Skeletal muscle tissue (tissue), 4 donors: Measurements from ENCODE around the gene NKD2. TPM values are rescaled to one million over a fixed set of nuclear protein-coding genes. Genes with fewer than 3 reads are reported as not detected.
A peak's percentile ranks its signal among the peaks of the same experiment; 100 is the strongest.

Experiments
- H3K27ac ChIP-seq: one replicate; pipeline ENCODE4 v1.7.0; 2013; ENCODE audit warnings: mild to moderate bottlenecking, low read depth, low read length, inconsistent platforms
- H3K27me3 ChIP-seq, 3 donors: one replicate each; pipeline ENCODE4 v1.7.0; 2013; ENCODE audit warnings: low read length in 3 of 3; ENCODE audit not compliant: control insufficient read depth in 3 of 3, insufficient read depth in 3 of 3
- H3K36me3 ChIP-seq, 3 donors: one replicate each; pipeline ENCODE4 v1.7.0; 2013; ENCODE audit warnings: low read length in 3 of 3; ENCODE audit not compliant: control insufficient read depth in 3 of 3, insufficient read depth in 3 of 3
- H3K4me1 ChIP-seq, 3 donors: one replicate each; pipeline ENCODE4 v1.7.0; 2013; ENCODE audit warnings: low read length in 3 of 3, mild to moderate bottlenecking in 3 of 3; ENCODE audit not compliant: control insufficient read depth in 3 of 3, insufficient read depth in 3 of 3
- H3K4me3 ChIP-seq, 3 donors: one replicate each; pipeline ENCODE4 v1.7.0; 2013; ENCODE audit warnings: low read length in 3 of 3
- H3K9ac ChIP-seq, 3 donors: one replicate each; pipeline ENCODE4 v1.7.0; 2013; ENCODE audit warnings: low read length in 3 of 3, mild to moderate bottlenecking in 3 of 3, moderate library complexity in 2 of 3, low read depth in 1 of 3
- H3K9me3 ChIP-seq, 3 donors: one replicate each; pipeline ENCODE4 v1.7.0; 2013; ENCODE audit warnings: low read length in 3 of 3; ENCODE audit not compliant: control insufficient read depth in 3 of 3
- total RNA-seq: library from RNA; depleted of rRNA; stranded (reverse); fragments of >200 nt; gene quantifications from one replicate; pipeline ENCODE4 v1.2.3, GENCODE V29; 2014
- donor health status: Osteomylitis.

The NKD2 gene
- total RNA-seq, 1 donor from 2014 or later, result 1.6 TPM

DNA sequence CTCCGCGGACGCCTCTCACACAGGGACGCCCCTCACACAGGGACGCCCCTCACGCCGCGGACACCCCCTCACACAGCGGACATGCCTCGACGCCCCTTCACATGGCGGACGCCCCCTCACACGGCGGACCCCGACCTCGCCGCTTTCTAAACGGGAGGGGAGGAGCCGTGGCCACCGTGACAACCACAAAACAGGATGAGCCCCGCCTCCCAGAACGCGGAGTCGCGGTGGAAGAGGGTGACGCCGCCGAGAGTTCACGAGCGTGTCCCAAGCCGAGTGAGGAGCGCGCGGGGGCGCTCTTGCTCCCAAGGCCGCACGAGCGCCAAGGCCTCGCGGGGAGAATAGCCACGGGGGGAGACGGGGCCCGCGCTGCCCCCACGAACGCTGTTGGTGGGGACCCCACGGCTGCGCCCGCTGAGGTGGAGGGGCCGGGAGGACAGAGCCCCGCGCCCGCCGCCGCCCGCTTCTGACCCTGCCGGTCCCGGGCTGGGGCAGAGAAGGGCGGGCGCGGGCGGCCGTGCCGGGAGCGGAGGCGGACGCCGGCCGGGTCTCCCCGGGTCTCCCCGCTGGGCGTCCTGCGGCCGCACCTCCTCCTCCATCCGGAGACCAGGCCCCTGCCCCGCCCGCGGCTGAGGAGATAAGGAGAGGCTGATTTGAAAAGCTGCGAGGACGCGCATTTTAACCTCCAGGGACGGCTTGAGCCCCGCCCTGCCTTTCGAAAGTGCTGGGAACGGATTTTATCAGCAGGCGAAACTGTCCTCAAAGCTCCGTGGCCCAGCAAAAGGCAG lies 3.9 kb upstream of the NKD2 start:
- peak overlapping the region in 2 of 3 donors; percentile 50 to 60 for H3K9ac ChIP-seq
- H3K9me3 ChIP-seq, result no peaks in the 10 kb centered on the region
- peaks cover 52 to 57% (median 56%) of the 10 kb centered on the region in 3 donors for H3K27me3 ChIP-seq
- no peaks in the 10 kb centered on the region for H3K36me3 ChIP-seq
- H3K4me3 ChIP-seq, result peak overlapping the region; percentile 30 to 61 (median 51)
- peaks cover 12 to 20% (median 15%) of the 10 kb centered on the region in 3 donors for H3K4me1 ChIP-seq
- H3K27ac ChIP-seq, result peak overlapping the region; percentile 7

DNA sequence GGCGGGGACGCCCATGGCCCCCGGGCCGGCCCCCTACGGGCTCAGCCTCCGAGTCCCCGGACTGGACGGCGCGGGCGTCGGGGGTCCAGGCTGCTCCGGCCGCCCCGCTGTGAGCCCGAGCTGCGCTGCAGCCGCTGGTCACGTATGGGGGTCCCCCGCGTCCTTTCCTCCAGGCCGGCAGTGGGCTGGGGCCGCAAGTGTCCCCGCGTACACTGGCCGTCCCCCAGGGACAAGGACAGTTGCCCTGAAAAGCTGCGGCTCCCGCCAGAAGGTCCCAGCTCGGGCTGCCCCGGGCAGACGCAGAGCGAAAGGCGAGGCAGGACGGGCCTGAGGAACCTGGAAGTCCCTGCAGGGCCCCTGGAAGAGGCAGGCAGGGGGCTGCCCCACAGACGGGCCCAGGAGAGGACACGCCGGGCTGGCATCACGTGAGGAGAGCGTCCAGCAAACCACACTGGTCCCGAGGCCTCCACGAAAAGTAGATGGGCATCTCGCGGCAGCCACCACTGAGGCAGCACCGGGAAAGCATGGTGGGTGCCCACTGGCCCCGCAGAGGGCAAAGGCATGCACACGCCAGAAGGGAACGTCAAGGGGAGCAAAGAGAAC lies 3.3 kb upstream of the NKD2 start:
- H3K27me3 ChIP-seq, result peaks cover 59 to 63% (median 59%) of the 10 kb centered on the region in 3 donors
- no peak overlapping the region for H3K27ac ChIP-seq
- peaks cover 15 to 23% (median 18%) of the 10 kb centered on the region in 3 donors for H3K4me1 ChIP-seq
- H3K36me3 ChIP-seq, result no peaks in the 10 kb centered on the region
- peak overlapping the region in 1 of 3 donors; percentile 41 for H3K4me3 ChIP-seq
- no peaks in the 10 kb centered on the region for H3K9me3 ChIP-seq
- H3K9ac ChIP-seq, result peak overlapping the region in 1 of 3 donors; percentile 60

DNA sequence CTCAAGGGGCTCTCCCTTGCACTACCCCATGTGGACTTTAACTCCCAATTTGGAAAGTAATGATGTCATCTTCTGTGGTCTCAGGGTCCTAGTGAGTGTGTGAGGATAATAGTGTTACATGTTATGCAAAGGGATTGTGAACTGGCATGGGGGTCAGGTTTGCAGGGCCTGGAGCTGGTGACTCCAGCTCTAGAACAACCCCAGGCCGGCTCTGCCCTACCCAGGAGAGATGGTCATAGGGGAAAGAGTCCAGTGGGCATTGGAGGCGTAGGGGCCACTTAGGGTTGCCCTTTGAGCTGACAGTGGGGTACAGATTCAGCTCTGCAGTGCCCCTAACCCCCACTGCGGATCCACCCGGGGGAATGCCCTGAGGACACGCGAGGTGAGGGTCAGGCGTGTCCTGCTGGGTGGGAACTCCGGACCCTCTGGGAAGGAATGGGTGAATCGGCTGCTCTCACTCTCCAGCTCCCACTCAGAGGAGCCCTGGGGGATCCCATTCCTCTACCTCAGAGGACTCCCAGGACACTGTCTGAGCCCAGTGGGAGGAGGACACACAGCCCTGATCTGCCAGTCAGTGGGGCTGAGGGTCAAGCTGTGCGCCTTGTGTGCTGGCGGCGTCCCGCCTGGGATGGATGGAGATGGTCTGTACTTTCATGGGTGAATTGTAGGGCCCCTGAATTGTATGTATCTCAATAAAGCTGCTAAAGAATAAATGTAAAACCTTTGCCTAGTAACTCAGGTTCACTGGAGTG lies 2.5 kb upstream of the NKD2 start:
- Histone ChIP-seq H3K36me3 (no peaks in the 10 kb centered on the region), H3K27me3 (peaks cover 63 to 65% (median 64%) of the 10 kb centered on the region in 3 donors), H3K4me1 (peaks cover 15 to 26% (median 18%) of the 10 kb centered on the region in 3 donors), H3K4me3 (no peak overlapping the region), H3K27ac (no peak overlapping the region), H3K9me3 (no peaks in the 10 kb centered on the region), H3K9ac (no peak overlapping the region)

DNA sequence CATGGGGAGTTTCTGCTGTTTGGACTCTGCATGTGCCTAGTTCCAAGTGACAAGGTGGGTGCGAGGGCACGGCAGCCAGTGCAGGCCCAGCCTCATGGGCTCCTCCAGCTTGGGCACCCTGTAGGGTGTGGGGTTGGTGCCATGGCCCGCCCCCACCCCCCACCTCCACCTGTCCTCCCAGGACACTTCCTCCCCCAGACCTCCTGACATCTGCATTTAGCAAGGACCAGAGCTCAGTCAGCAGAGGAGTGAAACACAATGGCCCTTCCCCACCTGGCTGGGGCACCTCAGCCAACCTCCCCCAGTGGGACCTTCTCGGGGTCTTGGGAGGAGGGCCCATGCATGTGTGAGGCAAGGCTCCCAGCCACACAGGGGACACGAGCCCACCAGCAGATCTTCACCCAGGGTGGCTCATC lies 1.9 kb upstream of the NKD2 start:
- H3K9me3 ChIP-seq, result no peaks in the 10 kb centered on the region
- H3K4me1 ChIP-seq, result peaks cover 15 to 26% (median 18%) of the 10 kb centered on the region in 3 donors
- no peaks in the 10 kb centered on the region for H3K36me3 ChIP-seq
- H3K27me3 ChIP-seq, result peaks cover 65 to 71% (median 67%) of the 10 kb centered on the region in 3 donors
- no peak overlapping the region for H3K9ac ChIP-seq
- H3K27ac ChIP-seq, result no peak overlapping the region
- no peak overlapping the region for H3K4me3 ChIP-seq

DNA sequence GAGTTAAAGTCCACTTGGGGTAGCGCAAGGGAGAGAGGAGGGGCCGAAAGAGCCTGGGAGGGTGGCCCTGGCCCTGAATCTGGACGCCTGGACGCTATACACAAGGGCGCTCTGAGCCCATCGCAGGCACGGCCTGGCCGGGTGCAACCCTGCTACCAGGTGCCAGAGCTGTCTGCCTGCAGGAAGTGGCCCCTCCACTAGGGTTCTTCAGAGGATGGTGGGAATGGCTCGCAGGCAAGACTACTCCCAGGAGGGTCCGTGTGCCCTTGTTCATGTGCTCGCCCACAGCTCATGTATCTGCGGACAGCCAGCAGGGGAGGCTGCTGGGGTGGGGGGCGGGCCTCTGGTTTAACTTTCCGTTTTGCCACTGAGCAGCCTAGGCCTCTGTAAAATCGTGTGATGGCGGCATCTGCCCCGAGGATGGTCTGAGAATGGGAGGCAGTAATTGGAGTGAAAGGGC lies 1.4 kb upstream of the NKD2 start:
- Histone ChIP-seq H3K9me3 (no peaks in the 10 kb centered on the region), H3K4me3 (no peak overlapping the region), H3K27ac (no peak overlapping the region), H3K27me3 (peaks cover 66 to 77% (median 72%) of the 10 kb centered on the region in 3 donors), H3K4me1 (peaks cover 15 to 26% (median 18%) of the 10 kb centered on the region in 3 donors), H3K9ac (no peak overlapping the region), H3K36me3 (no peaks in the 10 kb centered on the region)

DNA sequence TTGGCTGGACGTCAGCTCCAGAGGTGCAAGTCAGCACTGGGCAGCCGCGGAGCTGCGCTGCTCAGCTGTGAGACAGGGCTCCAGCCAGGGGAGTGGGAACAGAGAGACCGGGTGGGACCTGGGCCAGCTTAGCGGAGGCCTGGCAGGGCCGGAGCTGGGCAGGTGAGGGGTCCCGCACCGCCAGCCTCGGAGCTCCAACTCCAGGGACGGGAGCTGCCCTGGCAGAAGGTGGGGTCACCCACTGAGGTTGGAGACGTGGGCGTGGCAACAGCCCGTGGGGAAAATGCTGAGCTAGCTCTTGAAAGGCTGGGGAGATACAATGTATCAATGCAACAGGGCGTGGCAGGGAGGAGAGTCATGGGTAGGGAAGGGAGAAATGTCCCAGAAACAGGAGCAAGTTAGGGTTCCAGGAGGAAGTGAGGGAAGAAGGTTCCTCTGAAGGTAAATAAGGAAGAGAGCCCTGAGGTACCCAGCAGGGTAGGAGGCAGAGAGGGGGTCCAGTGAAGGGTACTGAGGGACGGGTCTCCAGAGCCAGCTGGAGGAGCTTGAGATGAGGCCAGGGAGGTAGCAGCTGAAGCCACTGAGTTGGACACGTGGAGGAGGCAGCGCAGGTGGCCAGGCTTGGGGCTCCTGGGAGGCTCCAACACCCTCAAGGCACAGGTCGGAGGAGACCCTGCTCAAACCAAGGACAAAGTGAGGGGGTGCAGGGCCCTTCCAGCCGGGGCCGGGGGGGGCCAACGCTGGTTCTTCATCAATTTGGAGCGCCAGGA lies 736 bp upstream of the NKD2 start:
- Histone ChIP-seq H3K27me3 (peaks cover 69 to 79% (median 74%) of the 10 kb centered on the region in 3 donors), H3K4me1 (peaks cover 15 to 26% (median 18%) of the 10 kb centered on the region in 3 donors), H3K9me3 (no peaks in the 10 kb centered on the region), H3K9ac (no peak overlapping the region), H3K36me3 (no peaks in the 10 kb centered on the region), H3K27ac (no peak overlapping the region), H3K4me3 (no peak overlapping the region)

DNA sequence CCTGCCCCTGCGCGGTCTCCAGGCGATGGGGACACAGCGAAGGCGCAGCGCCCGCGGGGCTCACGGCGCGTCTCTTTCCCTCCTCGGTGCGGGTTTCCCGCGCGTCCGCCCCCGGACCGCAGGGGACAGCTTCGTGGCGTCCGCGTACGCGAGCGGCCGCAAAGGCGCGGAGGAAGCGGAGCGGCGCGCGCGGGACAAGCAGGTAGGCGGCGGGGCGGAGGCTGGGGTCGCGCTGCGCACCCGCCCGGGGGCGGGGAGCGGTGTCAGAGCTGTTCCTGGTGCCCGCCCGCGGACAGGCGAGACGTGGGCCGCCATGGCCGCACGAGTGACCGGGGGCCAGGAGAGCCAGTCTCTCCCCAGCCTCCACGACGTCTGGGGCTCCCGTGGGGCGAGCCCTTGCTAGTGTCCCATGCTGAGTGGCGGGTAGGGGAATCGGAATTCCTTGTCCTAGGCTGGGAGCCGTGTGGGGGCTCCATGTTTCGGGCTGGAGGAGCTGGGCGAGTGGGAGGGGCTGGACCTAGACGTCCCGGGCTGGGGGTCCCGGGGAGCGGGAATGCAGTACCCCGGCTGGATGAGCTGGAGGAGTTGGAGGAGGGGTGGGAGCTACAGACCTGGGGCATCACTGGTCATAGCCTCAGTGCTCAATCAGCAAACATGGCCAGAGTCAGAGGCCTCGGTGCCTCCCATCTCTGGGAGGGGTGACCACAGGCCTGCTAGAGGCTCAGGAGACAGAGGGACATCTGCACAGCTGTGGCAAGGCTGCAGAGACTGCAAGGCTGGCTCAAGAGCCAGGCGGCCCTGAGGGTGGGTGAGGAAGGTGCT lies 968 bp downstream of the NKD2 start:
- Histone ChIP-seq H3K27me3 (peaks cover 65 to 74% (median 67%) of the 10 kb centered on the region in 3 donors), H3K4me1 (peaks cover 8 to 16% (median 8%) of the 10 kb centered on the region in 3 donors), H3K9me3 (no peaks in the 10 kb centered on the region), H3K4me3 (peak overlapping the region in 1 of 3 donors; percentile 13), H3K27ac (no peak overlapping the region), H3K36me3 (no peaks in the 10 kb centered on the region), H3K9ac (peak overlapping the region in 1 of 3 donors; percentile 25)

DNA sequence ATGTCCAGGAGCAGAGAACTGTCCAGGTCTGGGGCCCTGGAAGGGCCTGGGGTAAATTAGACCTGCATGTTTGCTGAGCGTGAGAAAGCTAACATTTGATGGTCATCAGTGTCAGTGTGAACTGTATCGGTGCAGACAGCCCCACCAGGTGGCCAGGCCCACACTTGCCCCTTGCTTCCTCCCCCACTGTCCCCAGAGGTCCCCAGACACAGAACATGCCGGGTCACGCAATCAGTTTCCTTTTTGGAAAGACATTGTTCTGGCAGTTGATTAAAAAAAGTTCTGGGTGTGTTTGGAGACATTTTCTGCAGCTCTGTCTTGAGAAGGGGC lies 1.5 kb downstream of the NKD2 start:
- H3K4me1 ChIP-seq, result peaks cover 7 to 15% (median 8%) of the 10 kb centered on the region in 3 donors

DNA sequence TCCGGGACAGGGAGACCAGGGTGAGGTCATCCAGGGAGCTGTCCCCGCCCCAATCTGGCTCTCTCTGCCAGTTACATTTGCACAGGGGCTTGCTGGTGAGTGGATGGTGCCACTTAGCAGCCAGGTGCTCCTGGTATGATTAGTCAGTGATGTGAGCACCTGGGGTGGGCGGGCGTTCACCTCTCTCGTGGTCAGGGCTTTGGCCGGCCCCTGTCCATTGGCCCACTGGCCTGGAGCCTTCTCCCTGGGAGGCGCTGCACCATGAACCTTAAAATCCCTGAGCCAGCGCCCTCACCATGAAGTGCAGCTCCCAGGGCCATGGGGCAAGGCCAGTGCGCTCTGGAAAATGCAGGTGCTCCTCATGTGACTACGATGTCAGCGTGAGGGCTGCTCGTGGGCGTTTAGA lies 2.0 kb downstream of the NKD2 start:
- Histone ChIP-seq H3K4me1 (peaks cover 5 to 11% (median 8%) of the 10 kb centered on the region in 3 donors), H3K4me3 (no peak overlapping the region), H3K27me3 (peaks cover 57 to 72% (median 68%) of the 10 kb centered on the region in 3 donors), H3K27ac (no peak overlapping the region), H3K9me3 (no peaks in the 10 kb centered on the region), H3K36me3 (no peaks in the 10 kb centered on the region), H3K9ac (no peak overlapping the region)

More for the DNA sequence above, 1.5 kb downstream of the NKD2 start:
- Histone ChIP-seq H3K9ac (no peak overlapping the region), H3K9me3 (no peaks in the 10 kb centered on the region), H3K4me3 (peak overlapping the region in 1 of 3 donors; percentile 13), H3K36me3 (no peaks in the 10 kb centered on the region), H3K27ac (no peak overlapping the region), H3K27me3 (peaks cover 62 to 74% (median 69%) of the 10 kb centered on the region in 3 donors)
